Stimulated activated CD8-positive, alpha-beta memory T cell treated with anti-CD3 and anti-CD28 coated beads, Interleukin-7, amount 100 ng/mL, for 1 hour (primary cell): ENCODE measurements around the gene S100A12.
"Not testable (repeated sequence)": the region's sequence is repeated elsewhere in the genome, so short reads cannot be mapped to it uniquely, and the experiment has no call there.

Source experiments
- DNase-seq, 2 donors: peaks; one replicate each; pipeline ENCODE4 v3.0.0-alpha.2; 2020; ENCODE audit warnings: low read depth in 2 of 2

The S100A12 gene

GRCh38 chr1:153375511-153375910 is at the start of gene S100A12:
TSS of gene S100A12 (minus strand) at chr1:153375621. CDS start at chr1:153374592, 1,029 bp downstream.
- DNase-seq, result no peak

GRCh38 chr1:153422450-153423068 is 47.1 kb upstream of the S100A12 start:
- peak; percentile 38 to 60 for DNase-seq

DNA sequence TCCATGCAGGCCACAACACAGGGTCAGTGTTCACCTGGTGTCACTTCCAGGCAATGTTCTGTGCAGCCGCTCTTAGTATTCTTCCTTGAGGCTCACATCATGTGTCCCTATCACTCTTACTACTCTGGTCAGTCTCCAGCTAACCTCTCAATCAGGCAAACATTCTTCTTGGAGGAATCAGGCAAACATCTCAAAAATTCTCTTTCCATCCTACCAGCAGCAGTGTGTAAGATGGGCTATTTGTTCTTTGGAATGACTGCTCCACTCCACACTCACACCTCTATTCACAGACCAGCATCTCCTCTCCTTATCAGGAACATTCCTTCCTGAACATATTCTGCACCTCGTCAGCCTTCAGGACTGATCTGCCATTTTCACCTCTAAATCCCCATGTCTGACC is 44.9 kb upstream of the S100A12 start:
- no peak for DNase-seq

DNA sequence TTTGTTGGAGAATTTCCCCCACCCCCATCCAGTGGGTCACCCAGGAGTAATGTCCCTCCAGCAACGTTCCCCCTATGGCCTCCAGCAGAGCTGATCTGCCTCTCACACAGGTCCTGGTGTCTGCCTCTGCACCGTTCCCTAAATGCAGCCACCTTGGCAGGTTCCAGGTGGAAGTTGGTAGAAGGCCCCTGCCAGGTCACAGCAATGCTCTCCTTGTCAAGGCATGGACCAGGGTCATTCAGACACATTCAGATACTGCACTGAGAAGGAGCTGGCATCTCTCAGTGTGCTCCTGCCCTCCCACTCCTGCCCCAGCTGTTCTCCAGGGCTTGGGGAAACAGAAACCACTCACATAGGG is 44.0 kb upstream of the S100A12 start:
- not testable (repeated sequence) for DNase-seq

DNA sequence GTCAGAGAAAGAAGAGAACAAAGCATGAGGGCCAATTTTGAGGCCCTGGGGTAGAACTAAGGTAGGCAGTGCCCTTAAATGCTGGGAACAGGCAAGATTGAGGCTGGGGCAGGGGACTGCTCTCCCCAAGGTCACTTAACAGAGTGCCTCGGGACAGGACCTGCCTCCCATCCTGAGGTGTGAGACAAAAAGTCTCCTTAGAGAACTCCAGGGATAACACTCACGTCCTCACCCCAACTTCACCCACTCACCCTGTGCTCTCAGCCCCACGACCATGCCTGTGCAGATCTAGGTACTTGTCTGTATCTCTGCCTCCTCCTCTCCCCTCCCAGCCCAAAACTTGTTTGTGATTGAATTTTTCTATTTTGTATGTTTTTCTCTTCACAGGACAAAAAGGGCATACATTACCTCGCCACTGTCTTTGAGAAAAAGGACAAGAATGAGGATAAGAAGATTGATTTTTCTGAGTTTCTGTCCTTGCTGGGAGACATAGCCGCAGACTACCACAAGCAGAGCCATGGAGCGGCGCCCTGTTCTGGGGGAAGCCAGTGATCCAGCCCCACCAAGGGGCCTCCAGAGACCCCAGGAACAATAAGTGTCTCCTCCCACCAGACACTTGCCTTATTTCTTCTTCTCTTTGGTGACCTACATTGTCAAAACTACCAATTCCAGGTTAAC is 43.5 kb upstream of the S100A12 start:
- DNase-seq, result not testable (repeated sequence)

DNA sequence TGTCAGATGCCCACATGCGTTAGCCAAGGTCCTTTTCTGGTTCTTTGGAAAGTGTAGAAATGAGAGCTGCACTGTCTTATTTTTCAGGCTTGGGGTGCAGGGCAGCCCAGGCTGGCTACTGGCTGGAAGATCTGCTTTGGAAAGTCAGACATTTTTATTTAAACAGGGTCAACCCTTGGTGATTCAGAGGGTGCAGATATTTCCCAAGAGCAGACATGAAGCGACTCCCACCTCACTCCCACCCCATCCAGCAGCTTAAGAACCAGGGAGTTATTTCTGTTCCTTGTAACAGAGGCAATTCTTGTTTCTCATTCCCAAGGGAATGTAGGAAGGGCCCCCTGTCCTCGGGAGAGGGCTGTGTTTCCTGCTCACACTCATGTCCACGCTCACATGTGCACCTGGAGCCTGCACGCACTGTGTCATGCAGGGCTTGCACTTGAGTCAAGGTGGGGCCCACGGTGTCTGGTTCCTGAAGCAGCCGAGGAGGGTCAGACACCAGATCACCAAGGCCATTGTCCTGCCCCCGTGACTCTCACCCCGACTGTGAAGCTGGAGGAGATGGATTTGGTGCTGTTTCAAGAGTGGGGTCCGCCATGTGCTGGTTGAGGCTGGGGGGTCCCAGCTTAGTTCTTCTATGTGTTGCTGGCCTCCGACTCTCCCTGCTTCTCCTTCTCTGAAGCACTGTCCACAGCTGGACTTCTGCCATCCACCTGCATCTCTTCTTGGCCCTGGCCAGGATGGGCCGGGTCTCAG is 41.9 kb upstream of the S100A12 start:
- DNase-seq, result no peak

- DNase-seq, result no peak
Observed at GRCh38 chr1:153415850-153416570, 40.6 kb upstream of the S100A12 start, which contains the start of gene S100A7A. TSS of gene S100A7A (plus strand) at chr1:153416520. CDS start at chr1:153418083, 1,563 bp downstream.

GRCh38 chr1:153413961-153414360 is 38.5 kb upstream of the S100A12 start:
- DNase-seq, result not testable (repeated sequence)

- not testable (repeated sequence) for DNase-seq
Observed at GRCh38 chr1:153407274-153407673, 31.9 kb upstream of the S100A12 start.

DNA sequence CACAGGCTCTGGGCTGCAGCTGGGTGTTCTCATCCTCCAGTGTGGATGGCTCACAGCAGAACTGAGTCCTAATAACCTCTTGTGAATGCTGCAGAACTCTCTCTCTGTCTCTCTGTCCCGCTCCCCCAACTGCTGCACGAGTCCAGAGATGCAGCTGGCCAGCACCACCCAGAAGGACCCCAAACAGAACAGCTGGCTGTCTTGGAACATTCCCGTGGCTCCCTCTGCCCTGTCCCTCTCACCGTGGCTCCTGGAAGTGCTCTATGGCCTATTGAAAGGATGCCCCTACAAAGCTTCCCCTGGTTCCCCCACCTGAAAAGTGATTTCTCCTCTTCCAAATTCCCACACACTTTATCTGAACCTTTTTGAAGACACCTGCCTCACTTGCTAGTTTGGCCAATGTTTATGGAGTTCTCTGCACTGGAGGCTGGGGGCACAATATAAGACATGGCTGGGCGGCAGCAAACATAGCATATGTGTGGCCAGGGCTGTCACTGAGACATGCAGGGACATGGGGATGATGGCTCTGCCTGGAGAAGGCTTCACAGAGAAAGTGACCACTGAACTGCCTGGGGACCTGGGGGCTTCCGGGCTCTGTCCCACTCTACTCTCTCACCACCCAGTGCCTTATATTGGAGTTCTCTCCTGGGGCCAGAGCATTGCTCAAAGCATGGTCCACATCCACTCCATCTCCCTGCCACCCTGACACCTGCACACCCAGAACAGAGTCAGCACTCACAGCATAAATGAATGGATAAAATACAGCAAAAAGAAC is 30.6 kb upstream of the S100A12 start:
- not testable (repeated sequence) for DNase-seq

- DNase-seq, result peak in 1 of 2 donors; percentile 19
Observed at GRCh38 chr1:153404768-153405167, 29.3 kb upstream of the S100A12 start.

DNA sequence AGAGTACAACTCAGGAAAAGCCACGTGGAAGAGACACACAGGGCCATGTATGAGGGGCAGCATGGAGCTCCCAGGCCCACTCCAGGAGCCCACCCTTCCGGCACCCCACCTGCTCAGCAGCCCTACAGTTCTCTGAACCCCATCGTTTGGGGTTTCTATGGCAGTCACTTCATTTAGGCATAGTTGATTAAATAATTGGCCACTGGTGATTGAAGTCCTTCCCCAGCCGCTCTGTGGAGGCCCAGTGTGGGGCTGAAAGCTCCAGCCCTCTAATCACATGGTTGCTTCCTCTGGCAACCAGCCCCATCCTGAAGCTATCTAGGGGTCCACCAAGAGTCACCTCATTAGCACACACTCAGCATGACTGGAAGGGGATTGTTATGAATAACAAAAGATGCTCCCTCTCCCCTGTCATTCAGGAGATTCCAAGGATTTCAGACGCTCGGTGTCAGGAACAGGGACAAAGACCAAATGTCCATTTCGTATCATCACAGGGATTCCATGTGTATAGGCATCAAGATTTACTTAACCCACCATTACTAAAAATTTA is 28.7 kb upstream of the S100A12 start:
- DNase-seq, result no peak

- DNase-seq, result no peak
Observed at GRCh38 chr1:153403421-153404085, 28.1 kb upstream of the S100A12 start.

DNA sequence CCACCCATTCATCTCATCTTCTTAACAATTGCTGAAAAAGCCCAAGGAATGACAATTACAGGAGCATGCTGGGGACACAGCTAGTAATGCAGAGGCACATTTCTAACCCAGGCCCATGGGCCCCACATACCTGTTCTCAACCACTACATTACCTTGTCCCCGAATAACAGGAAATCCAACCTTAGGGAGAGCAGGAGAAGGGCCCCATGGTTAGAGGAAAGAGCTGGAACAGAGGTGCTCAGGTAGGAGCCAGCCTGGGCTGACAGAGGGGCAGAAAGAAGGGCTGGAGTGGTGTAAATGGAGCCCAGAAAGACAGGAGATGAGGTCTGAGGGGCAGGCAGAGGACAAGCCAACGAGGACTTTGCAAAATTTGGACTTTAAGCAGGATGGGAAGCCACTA is 26.8 kb upstream of the S100A12 start:
- DNase-seq, result no peak

GRCh38 chr1:153401461-153401860 is 26.0 kb upstream of the S100A12 start:
- no peak for DNase-seq

GRCh38 chr1:153400244-153400643 is 24.8 kb upstream of the S100A12 start:
- DNase-seq, result no peak

DNA sequence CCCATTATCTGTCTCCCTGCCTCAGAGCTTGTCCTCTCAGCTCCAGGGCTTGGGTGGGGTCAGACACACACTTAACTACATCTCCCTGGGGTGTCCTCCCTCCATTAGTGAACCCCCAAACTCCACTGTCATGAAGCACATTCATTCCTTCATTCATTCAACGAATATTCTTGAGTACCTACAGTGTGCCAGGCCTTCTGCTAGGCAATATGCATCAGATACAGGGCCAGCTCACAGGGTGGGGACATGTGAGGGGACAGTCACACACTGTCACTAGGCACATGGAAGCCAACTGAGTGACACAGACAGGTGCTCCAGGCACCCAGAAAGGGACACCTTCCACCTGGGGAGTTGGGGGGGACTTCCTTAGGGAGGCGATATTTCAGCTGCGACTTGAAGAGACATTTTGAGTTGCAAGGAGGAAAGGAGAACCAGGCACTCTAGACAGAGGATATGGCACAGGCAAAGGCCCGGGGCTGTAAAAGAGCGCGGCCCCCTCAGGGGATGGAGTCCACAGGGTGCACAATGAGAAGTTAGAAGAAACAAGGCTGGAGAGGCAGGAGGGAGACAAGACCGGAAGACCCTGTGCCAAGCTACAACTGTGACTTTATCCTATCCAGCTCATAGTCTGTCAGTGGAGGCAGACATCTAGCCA is 24.1 kb upstream of the S100A12 start:
- no peak for DNase-seq

- no peak for DNase-seq
Observed at GRCh38 chr1:153397924-153398651, 22.7 kb upstream of the S100A12 start.
